HEK293T (cell line): ENCODE measurements around the gene ELAPOR1.
"Not testable (repeated sequence)": the region's sequence is repeated elsewhere in the genome, so short reads cannot be mapped to it uniquely, and the experiment has no call there.

Experiments
- CTCF ChIA-PET: fragments of 350-600 bp; formaldehyde crosslinking; extraction: SDS; loops from one replicate; lab custom pipeline; 2021; ENCODE audit warnings: antibody characterized with exemption, inconsistent platforms; lab: Yijun Ruan, JAX
- POLR2A ChIA-PET: fragments of 350-600 bp; formaldehyde crosslinking; extraction: SDS; loops from one replicate; lab custom pipeline; 2020; ENCODE audit warnings: antibody characterized with exemption, inconsistent platforms; lab: Yijun Ruan, JAX
- DNase-seq: peaks from one replicate; pipeline ENCODE4 v3.0.0; 2012; ENCODE audit warnings: mixed read lengths; ENCODE audit errors: extremely low spot score
- ARNT ChIP-seq: fragments of 450-650 bp; IDR thresholded peaks from 2 replicates; pipeline ENCODE4 v1.6.1; 2017; ENCODE audit warnings: mild to moderate bottlenecking
- BHLHE40 ChIP-seq: fragments of 450-650 bp; IDR thresholded peaks from 2 replicates; pipeline ENCODE4 v1.6.1; 2016; ENCODE audit warnings: mild to moderate bottlenecking, moderate library complexity, borderline replicate concordance
- CTBP1 ChIP-seq: fragments of 450-650 bp; IDR thresholded peaks from 2 replicates; pipeline ENCODE4 v1.6.1; 2016; ENCODE audit warnings: borderline replicate concordance
- ELF4 ChIP-seq: fragments of 450-650 bp; IDR thresholded peaks from 2 replicates; pipeline ENCODE4 v1.6.1; 2017; ENCODE audit warnings: antibody characterized with exemption
- FOXA1 ChIP-seq: fragments of 450-650 bp; IDR thresholded peaks from 2 replicates; pipeline ENCODE4 v1.6.1; 2016; ENCODE audit warnings: mild to moderate bottlenecking
- FOXK2 ChIP-seq: fragments of 450-650 bp; IDR thresholded peaks from 2 replicates; pipeline ENCODE4 v1.6.1; 2016; ENCODE audit warnings: mild to moderate bottlenecking
- FOXM1 ChIP-seq: fragments of 450-650 bp; IDR thresholded peaks from 2 replicates; pipeline ENCODE4 v1.6.1; 2017; ENCODE audit warnings: mild to moderate bottlenecking, borderline replicate concordance
- HDGF ChIP-seq: fragments of 450-650 bp; IDR thresholded peaks from 2 replicates; pipeline ENCODE4 v1.6.1; 2017; ENCODE audit warnings: antibody characterized with exemption, borderline replicate concordance
- L3MBTL2 ChIP-seq: fragments of 450-650 bp; conservative IDR thresholded peaks from 2 replicates; pipeline ENCODE4 v1.6.1; 2016; ENCODE audit warnings: mild to moderate bottlenecking
- LEF1 ChIP-seq: fragments of 450-650 bp; IDR thresholded peaks from 2 replicates; pipeline ENCODE4 v1.6.1; 2017; ENCODE audit warnings: mild to moderate bottlenecking, borderline replicate concordance
- NFRKB ChIP-seq: fragments of 450-650 bp; IDR thresholded peaks from 2 replicates; pipeline ENCODE4 v1.6.1; 2016; ENCODE audit warnings: mild to moderate bottlenecking, moderate library complexity
- PKNOX1 ChIP-seq: fragments of 450-650 bp; IDR thresholded peaks from 2 replicates; pipeline ENCODE4 v1.6.1; 2016
- SP1 ChIP-seq: fragments of 450-650 bp; IDR thresholded peaks from 2 replicates; pipeline ENCODE4 v1.6.1; 2017
- SUZ12 ChIP-seq: fragments of 450-650 bp; IDR thresholded peaks from 2 replicates; pipeline ENCODE4 v1.6.1; 2016; ENCODE audit warnings: mild to moderate bottlenecking
- TARDBP ChIP-seq: fragments of 450-650 bp; IDR thresholded peaks from 2 replicates; pipeline ENCODE4 v1.6.1; 2016
- ZNF384 ChIP-seq: fragments of 450-650 bp; IDR thresholded peaks from 2 replicates; pipeline ENCODE4 v1.6.1; 2016

Gene ELAPOR1

GRCh38 chr1:109140392-109140791, 26.5 kb downstream of the ELAPOR1 start:
- ChIA-PET CTCF (no interaction called here), POLR2A (no interaction called here)
- no peak for DNase-seq
- TF ChIP-seq SUZ12 (no peak), FOXM1 (no peak), FOXK2 (no peak), L3MBTL2 (no peak), BHLHE40 (no peak), PKNOX1 (no peak), LEF1 (no peak), ELF4 (no peak), FOXA1 (no peak), HDGF (no peak), SP1 (no peak), NFRKB (no peak), ARNT (no peak), CTBP1 (no peak), TARDBP (no peak), ZNF384 (no peak)

GRCh38 chr1:109142260-109142659, 28.3 kb downstream of the ELAPOR1 start:
- DNase-seq: no peak
- CTCF ChIA-PET: no interaction called here
- TF ChIP-seq CTBP1 (no peak), SUZ12 (no peak), FOXM1 (no peak), ZNF384 (no peak), PKNOX1 (no peak), TARDBP (no peak), ARNT (no peak), LEF1 (no peak), FOXA1 (no peak), NFRKB (no peak), ELF4 (no peak), HDGF (no peak), FOXK2 (no peak), L3MBTL2 (no peak), SP1 (no peak), BHLHE40 (no peak)
- POLR2A ChIA-PET: interaction anchor here (0.6 to 1.2 kb wide), 2 partner anchors 34 to 73 kb away, joined by 3 read pairs; no protein-coding TSS in a partner anchor

GRCh38 chr1:109142725-109143124, 28.8 kb downstream of the ELAPOR1 start:
- POLR2A ChIA-PET: interaction anchor here (0.6 to 1.2 kb wide), 2 partner anchors 35 to 72 kb away, joined by 3 read pairs; no protein-coding TSS in a partner anchor
- CTCF ChIA-PET, DNase-seq: not testable (repeated sequence)

GRCh38 chr1:109148987-109149561, 35.2 kb downstream of the ELAPOR1 start:
- ChIA-PET CTCF (interaction anchor here (0.7 to 1.4 kb wide), 2 partner anchors 18 to 52 kb away, joined by 3 read pairs; no protein-coding TSS in a partner anchor), POLR2A (interaction anchor here (1.0 to 2.1 kb wide), 2 partner anchors 46 to 49 kb away, joined by 3 to 10 read pairs; no protein-coding TSS in a partner anchor)
- DNase-seq: no peak
- TF ChIP-seq BHLHE40: no peak
- 0 out of 2 replicates have a peak, but pooled peaks have one; percentile 41 for TF ChIP-seq ZNF384

- CTCF ChIA-PET: interaction anchor here (0.5 to 1.4 kb wide), 2 partner anchors 51 to 84 kb away, joined by 3 read pairs; no protein-coding TSS in a partner anchor
- POLR2A ChIA-PET: interaction anchor here (2.1 kb wide), 1 partner anchor 50 kb away, joined by 10 read pairs; no protein-coding TSS in a partner anchor
- DNase-seq: no peak
- no peak for TF ChIP-seq TARDBP
- TF ChIP-seq PKNOX1: no peak
- no peak for TF ChIP-seq ARNT
- TF ChIP-seq L3MBTL2: no peak
- no peak for TF ChIP-seq FOXM1
- TF ChIP-seq ZNF384: no peak
- no peak for TF ChIP-seq BHLHE40
- no peak for TF ChIP-seq CTBP1
- no peak for TF ChIP-seq FOXK2
- no peak for TF ChIP-seq FOXA1
- no peak for TF ChIP-seq SP1
- TF ChIP-seq ELF4: no peak
- TF ChIP-seq SUZ12: no peak
- TF ChIP-seq NFRKB: no peak
- no peak for TF ChIP-seq LEF1
- no peak for TF ChIP-seq HDGF
Observed at GRCh38 chr1:109149874-109150601, 36.1 kb downstream of the ELAPOR1 start.
